Breast epithelium (tissue), 3 donors: ENCODE results near the gene NCOA5.

Source experiments
- CTCF ChIP-seq, 3 donors: fragments of 450-650 bp; IDR thresholded peaks; one replicate each; pipeline ENCODE4 v1.5.1; 2016 to 2017; ENCODE audit warnings: antibody characterized with exemption in 3 of 3, mild to moderate bottlenecking in 3 of 3, moderate library complexity in 3 of 3
- POLR2A ChIP-seq: fragments of 450-650 bp; IDR thresholded peaks from one replicate; pipeline ENCODE4 v1.6.1; 2016; ENCODE audit warnings: antibody characterized with exemption, mild to moderate bottlenecking, moderate library complexity
- POLR2AphosphoS5 ChIP-seq, 3 donors: sonication (generic); formaldehyde crosslinking; IDR thresholded peaks; one replicate each; pipeline ENCODE4 v1.6.1; 2017; ENCODE audit warnings: antibody characterized with exemption in 3 of 3

- TF ChIP-seq CTCF (IDR thresholded peaks at IDR 0.05) (no peak), POLR2AphosphoS5 (IDR thresholded peaks at IDR 0.05) (no peak), POLR2A (no peak)
Measured at GRCh38 chr20:46120136-46120535, 30.4 kb upstream of the NCOA5 start.
